Chondrocyte (in vitro differentiated cells): ENCODE measurements around the gene HMGN2. TPM values are rescaled to one million over a fixed set of nuclear protein-coding genes. Genes with fewer than 3 reads are reported as not detected.

ENCODE experiments used
- DNase-seq: peaks from one replicate; pipeline ENCODE4 v3.0.0; 2021; ENCODE audit warnings: mixed read lengths, low spot score
- H3K27ac Mint-ChIP-seq: one replicate; pipeline ENCODE4 v1.8.0; 2021; ENCODE audit warnings: mild to moderate bottlenecking, moderate library complexity, mixed read lengths; ENCODE audit not compliant: unreplicated experiment
- H3K27me3 Mint-ChIP-seq: 2 replicates; pipeline ENCODE4 v1.8.0; 2021; ENCODE audit warnings: low read depth, mixed read lengths
- H3K36me3 Mint-ChIP-seq: 2 replicates; pipeline ENCODE4 v1.8.0; 2021; ENCODE audit warnings: low read depth, mixed read lengths
- H3K4me1 Mint-ChIP-seq: 2 replicates; pipeline ENCODE4 v1.8.0; 2021; ENCODE audit warnings: low read depth, mild to moderate bottlenecking, mixed read lengths
- H3K4me3 Mint-ChIP-seq: one replicate; pipeline ENCODE4 v1.8.0; 2021; ENCODE audit warnings: mild to moderate bottlenecking, moderate library complexity, mixed read lengths; ENCODE audit not compliant: unreplicated experiment
- H3K9me3 Mint-ChIP-seq: 2 replicates; pipeline ENCODE4 v1.8.0; 2021; ENCODE audit warnings: low read depth, mixed read lengths
- total RNA-seq: library from RNA; stranded (reverse); gene quantifications from 3 replicates; pipeline ENCODE4 v1.2.1, GENCODE V29; 2021
- TF ChIP-seq, protein P1 (sequence below): fragments of 200-600 bp; sonication (generic); IDR thresholded peaks from 2 replicates; pipeline ENCODE4 v1.5.0; 2021; ENCODE audit warnings: antibody characterized with exemption, mild to moderate bottlenecking, moderate library complexity

The HMGN2 gene
- total RNA-seq, 1 donor from 2014 or later = 241 TPM

DNA sequence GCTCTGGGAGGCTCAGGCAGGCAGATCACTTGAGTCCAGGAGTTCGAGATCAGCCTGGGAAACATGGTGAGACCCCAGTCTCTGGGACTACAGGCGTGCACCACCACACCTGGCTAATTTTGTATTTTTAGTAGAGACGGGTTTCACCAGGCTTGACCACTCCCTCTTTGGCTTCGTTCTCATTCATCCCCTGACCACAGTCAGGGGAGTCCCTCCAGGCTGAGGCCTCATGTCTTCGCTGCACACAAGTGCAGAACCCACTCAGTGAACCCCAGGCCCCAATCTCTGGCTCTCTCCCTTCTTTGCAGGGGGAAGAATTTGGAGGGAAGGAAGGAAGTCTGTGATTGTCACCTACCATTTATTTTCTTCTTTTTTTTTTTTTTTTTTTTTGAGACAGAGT is 48.1 kb downstream of the HMGN2 start:
- H3K27me3 Mint-ChIP-seq = peaks cover 19% of the 10 kb centered on the region
- DNase-seq = no peak
- H3K9me3 Mint-ChIP-seq = no peaks in the 10 kb centered on the region
- no peaks in the 10 kb centered on the region for H3K4me1 Mint-ChIP-seq
- no peak overlapping the region for H3K27ac Mint-ChIP-seq
- H3K36me3 Mint-ChIP-seq = no peaks in the 10 kb centered on the region
- no peak overlapping the region for H3K4me3 Mint-ChIP-seq
- TF ChIP-seq, protein P1, sequence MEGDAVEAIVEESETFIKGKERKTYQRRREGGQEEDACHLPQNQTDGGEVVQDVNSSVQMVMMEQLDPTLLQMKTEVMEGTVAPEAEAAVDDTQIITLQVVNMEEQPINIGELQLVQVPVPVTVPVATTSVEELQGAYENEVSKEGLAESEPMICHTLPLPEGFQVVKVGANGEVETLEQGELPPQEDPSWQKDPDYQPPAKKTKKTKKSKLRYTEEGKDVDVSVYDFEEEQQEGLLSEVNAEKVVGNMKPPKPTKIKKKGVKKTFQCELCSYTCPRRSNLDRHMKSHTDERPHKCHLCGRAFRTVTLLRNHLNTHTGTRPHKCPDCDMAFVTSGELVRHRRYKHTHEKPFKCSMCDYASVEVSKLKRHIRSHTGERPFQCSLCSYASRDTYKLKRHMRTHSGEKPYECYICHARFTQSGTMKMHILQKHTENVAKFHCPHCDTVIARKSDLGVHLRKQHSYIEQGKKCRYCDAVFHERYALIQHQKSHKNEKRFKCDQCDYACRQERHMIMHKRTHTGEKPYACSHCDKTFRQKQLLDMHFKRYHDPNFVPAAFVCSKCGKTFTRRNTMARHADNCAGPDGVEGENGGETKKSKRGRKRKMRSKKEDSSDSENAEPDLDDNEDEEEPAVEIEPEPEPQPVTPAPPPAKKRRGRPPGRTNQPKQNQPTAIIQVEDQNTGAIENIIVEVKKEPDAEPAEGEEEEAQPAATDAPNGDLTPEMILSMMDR = no peak

DNA sequence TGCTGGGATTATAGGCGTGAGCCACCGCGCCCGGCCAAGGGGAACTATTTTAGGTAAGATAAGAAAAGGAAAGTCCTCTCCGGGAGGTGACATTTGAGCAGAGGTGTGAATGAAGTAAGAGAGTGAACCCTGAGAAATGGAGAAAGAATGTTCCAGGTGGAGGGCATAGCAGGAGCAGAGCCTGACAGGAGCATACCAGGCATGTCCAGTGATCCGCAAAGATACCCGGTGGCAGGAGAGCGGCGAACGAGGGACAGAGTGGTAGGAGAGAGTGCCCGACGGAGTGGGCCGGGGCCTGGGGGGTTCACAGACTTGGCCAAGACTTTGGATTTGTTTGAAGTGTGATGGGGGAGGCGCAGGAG is 49.4 kb downstream of the HMGN2 start:
- Mint-ChIP-seq H3K4me3 (no peak overlapping the region), H3K4me1 (no peaks in the 10 kb centered on the region), H3K27ac (no peak overlapping the region), H3K36me3 (no peaks in the 10 kb centered on the region), H3K9me3 (no peaks in the 10 kb centered on the region), H3K27me3 (peaks cover 19% of the 10 kb centered on the region)
- DNase-seq = no peak
- TF ChIP-seq, protein P1 = no peak

DNA sequence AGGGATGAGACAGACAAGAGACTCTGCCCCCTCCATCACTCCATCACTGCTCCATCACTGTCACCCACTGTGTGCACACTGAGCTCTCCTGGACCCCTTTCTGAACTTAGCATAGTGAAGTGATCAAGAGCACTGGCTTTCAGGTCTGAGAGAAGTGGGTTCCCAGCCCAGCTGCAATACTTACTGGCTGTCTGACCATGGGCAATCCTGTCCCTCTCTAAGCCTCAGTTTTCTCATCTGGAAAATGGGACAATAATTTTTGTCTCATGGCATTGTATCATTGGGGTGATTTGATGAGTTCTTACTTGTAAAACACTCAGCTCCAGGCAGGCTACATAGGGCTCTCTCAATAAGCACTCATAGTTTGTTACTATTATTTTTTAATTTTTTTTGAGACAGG is 49.8 kb downstream of the HMGN2 start:
- H3K9me3 Mint-ChIP-seq = no peaks in the 10 kb centered on the region
- H3K27ac Mint-ChIP-seq = no peak overlapping the region
- H3K27me3 Mint-ChIP-seq = peaks cover 19% of the 10 kb centered on the region

DNA sequence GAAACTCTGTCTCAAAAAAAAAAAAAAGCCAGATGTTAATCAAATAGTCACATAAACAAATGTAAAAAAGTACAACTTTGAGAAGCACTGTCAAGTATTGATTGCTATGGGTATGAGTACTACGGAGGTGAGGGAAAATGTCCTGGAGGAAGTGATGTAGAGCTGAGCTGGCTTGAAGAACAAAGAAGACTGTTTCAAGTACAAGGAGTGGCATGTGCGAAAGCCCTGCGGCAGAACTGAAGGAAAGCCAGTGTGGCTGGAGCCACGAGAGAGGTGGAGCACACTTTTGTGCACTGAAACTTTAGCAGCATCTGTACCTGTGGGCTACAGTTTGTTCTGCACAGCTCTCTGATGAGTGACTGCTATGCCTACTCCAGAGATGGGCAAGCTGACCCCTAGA is 51.9 kb downstream of the HMGN2 start:
- Mint-ChIP-seq H3K4me1 (peaks cover 2% of the 10 kb centered on the region), H3K27ac (no peak overlapping the region), H3K27me3 (peaks cover 19% of the 10 kb centered on the region), H3K4me3 (no peak overlapping the region), H3K36me3 (no peaks in the 10 kb centered on the region), H3K9me3 (no peaks in the 10 kb centered on the region)
- no peak for DNase-seq
- TF ChIP-seq, protein P1 = no peak

More for the DNA sequence above, 49.8 kb downstream of the HMGN2 start:
- Mint-ChIP-seq H3K36me3 (no peaks in the 10 kb centered on the region), H3K4me3 (no peak overlapping the region), H3K4me1 (no peaks in the 10 kb centered on the region)
- DNase-seq = no peak
- TF ChIP-seq, protein P1 = no peak

Other genes with a start within 250 kb of the HMGN2 start
- gene CEP85, start 238.2 kb upstream of the HMGN2 start, total RNA-seq = 13.1 to 18.2 TPM (median 13.7 TPM) in 3 replicates
- 156 to 175 TPM (median 162 TPM) in 3 replicates for gene SH3BGRL3, start 192.4 kb upstream of the HMGN2 start, total RNA-seq
- gene UBXN11, start 165.8 kb upstream of the HMGN2 start, total RNA-seq = 8.7 to 20.4 TPM (median 8.7 TPM) in 3 replicates
- not detected in 3 replicates for gene CD52, start 154.5 kb upstream of the HMGN2 start, total RNA-seq
- not detected in 3 replicates for gene CRYBG2, start 118.3 kb upstream of the HMGN2 start, total RNA-seq
- gene ZNF683, start 99.7 kb upstream of the HMGN2 start, total RNA-seq = not detected in 3 replicates
- not detected in 3 replicates for gene LIN28A, start 61.6 kb upstream of the HMGN2 start, total RNA-seq
- 67.1 to 89.2 TPM (median 78.3 TPM) in 3 replicates for gene DHDDS, start 40.1 kb upstream of the HMGN2 start, total RNA-seq
- 3.6 to 6.3 TPM (median 4.4 TPM) in 3 replicates for gene RPS6KA1, start 57.3 kb downstream of the HMGN2 start, total RNA-seq
- 56.1 to 59.5 TPM (median 57.2 TPM) in 3 replicates for gene ARID1A, start 223.6 kb downstream of the HMGN2 start, total RNA-seq